GM10847 (cell line): ENCODE data around the gene TRAK2.

ENCODE experiments used
- POLR2A ChIP-seq: IDR thresholded peaks from 2 replicates; pipeline ENCODE4 v1.6.1; 2011; ENCODE audit not compliant: insufficient read length; ENCODE audit errors: extremely low read depth

Gene TRAK2

GRCh38 chr2:201458381-201458780 lies 7.1 kb upstream of the TRAK2 start:
- TF ChIP-seq POLR2A: no peak

- no peak for TF ChIP-seq POLR2A
Measured at GRCh38 chr2:201452922-201453643, 1.8 kb upstream of the TRAK2 start.

- no peak for TF ChIP-seq POLR2A
Measured at GRCh38 chr2:201452058-201452921, 1.0 kb upstream of the TRAK2 start.

- TF ChIP-seq POLR2A: no peak
Measured at GRCh38 chr2:201450954-201451291, 335 bp downstream of the TRAK2 start.

- TF ChIP-seq POLR2A: no peak
Measured at GRCh38 chr2:201448701-201449100, 2.6 kb downstream of the TRAK2 start.

- no peak for TF ChIP-seq POLR2A
Measured at GRCh38 chr2:201448061-201448460, 3.2 kb downstream of the TRAK2 start.

GRCh38 chr2:201447086-201447485 lies 4.2 kb downstream of the TRAK2 start:
- TF ChIP-seq POLR2A: no peak

GRCh38 chr2:201444746-201445465 lies 6.4 kb downstream of the TRAK2 start:
- TF ChIP-seq POLR2A: no peak

GRCh38 chr2:201441409-201441808 lies 9.8 kb downstream of the TRAK2 start:
- no peak for TF ChIP-seq POLR2A

GRCh38 chr2:201440182-201440581 lies 11.1 kb downstream of the TRAK2 start:
- TF ChIP-seq POLR2A: no peak

- TF ChIP-seq POLR2A: no peak
Measured at GRCh38 chr2:201436141-201436540, 15.1 kb downstream of the TRAK2 start.

- TF ChIP-seq POLR2A: no peak
Measured at GRCh38 chr2:201433394-201433995, 17.8 kb downstream of the TRAK2 start.

- no peak for TF ChIP-seq POLR2A
Measured at GRCh38 chr2:201432621-201433393, 18.5 kb downstream of the TRAK2 start.

GRCh38 chr2:201432038-201432620 lies 19.1 kb downstream of the TRAK2 start:
- TF ChIP-seq POLR2A: no peak
